Testis (tissue), 2 donors: ENCODE data around the gene ADARB1.

Experiments
- CTCF ChIP-seq, 3 experiments: fragments of 450-650 bp in 2 of 3; fragments of 200-600 bp in 1 of 3; sonication (generic) in 1 of 3; IDR thresholded peaks; one replicate each; pipeline ENCODE4 v1.5.1; 2016 to 2019; ENCODE audit warnings: antibody characterized with exemption in 3 of 3, mild to moderate bottlenecking in 2 of 3, moderate library complexity in 1 of 3
- POLR2A ChIP-seq: fragments of 450-650 bp; IDR thresholded peaks from one replicate; pipeline ENCODE4 v1.6.1; 2017; ENCODE audit warnings: antibody characterized with exemption, mild to moderate bottlenecking, moderate library complexity

- TF ChIP-seq CTCF (IDR thresholded peaks at IDR 0.05) = no peak
- no peak for TF ChIP-seq POLR2A
These were observed 24.5 kb downstream of the ADARB1 start for GRCh38 chr21:45098867-45099266.
